Trophoblast cell (in vitro differentiated cells and primary cell): ENCODE data around the gene TBPL1.
"Not testable (repeated sequence)": the region's sequence is repeated elsewhere in the genome, so short reads cannot be mapped to it uniquely, and the experiment has no call there.

ENCODE experiments used
- DNase-seq, 2 donors: peaks; one replicate each; pipeline ENCODE4 v3.0.0-alpha.2; 2016
- H2AFZ ChIP-seq: 2 replicates; pipeline ENCODE4 v1.6.1; 2013; ENCODE audit warnings: low read length, moderate library complexity, mild to moderate bottlenecking; ENCODE audit not compliant: insufficient read depth, poor library complexity
- H2AK5ac ChIP-seq: 2 replicates; pipeline ENCODE4 v1.6.1; 2013; ENCODE audit warnings: mild to moderate bottlenecking, low read length
- H2BK120ac ChIP-seq: 2 replicates; pipeline ENCODE4 v1.6.1; 2013; ENCODE audit warnings: low read length, mild to moderate bottlenecking, moderate library complexity; ENCODE audit not compliant: insufficient read depth, poor library complexity
- H2BK12ac ChIP-seq: 2 replicates; pipeline ENCODE4 v1.6.1; 2013; ENCODE audit warnings: mild to moderate bottlenecking, low read length, moderate library complexity
- H2BK5ac ChIP-seq: 2 replicates; pipeline ENCODE4 v1.6.1; 2013; ENCODE audit warnings: low read length, low read depth, moderate library complexity, mild to moderate bottlenecking; ENCODE audit not compliant: poor library complexity
- H3K14ac ChIP-seq: 2 replicates; pipeline ENCODE4 v1.6.1; 2013; ENCODE audit warnings: mild to moderate bottlenecking, low read length
- H3K18ac ChIP-seq: 2 replicates; pipeline ENCODE4 v1.6.1; 2013; ENCODE audit warnings: mild to moderate bottlenecking, low read length
- H3K23ac ChIP-seq: 2 replicates; pipeline ENCODE4 v1.6.1; 2013; ENCODE audit warnings: low read length
- H3K27ac ChIP-seq: 2 replicates; pipeline ENCODE4 v1.5.1; 2013; ENCODE audit warnings: low read depth, mild to moderate bottlenecking, inconsistent platforms, low read length, moderate library complexity
- H3K27me3 ChIP-seq: 2 replicates; pipeline ENCODE4 v1.6.1; 2013; ENCODE audit warnings: inconsistent platforms, mild to moderate bottlenecking, low read length, moderate library complexity; ENCODE audit not compliant: insufficient read depth
- H3K36me3 ChIP-seq, 2 experiments: 1 replicate in 1 of 2; 2 replicates in 1 of 2; pipeline ENCODE4 v1.6.1; 2013; ENCODE audit warnings: low read length in 2 of 2, mild to moderate bottlenecking in 2 of 2, moderate library complexity in 1 of 2; ENCODE audit not compliant: insufficient read depth in 2 of 2, control insufficient read depth in 1 of 2
- H3K4ac ChIP-seq: 2 replicates; pipeline ENCODE4 v1.6.1; 2013; ENCODE audit warnings: low read depth, mild to moderate bottlenecking, low read length, moderate library complexity
- H3K4me1 ChIP-seq, 2 experiments: 1 replicate in 1 of 2; 2 replicates in 1 of 2; pipeline ENCODE4 v1.6.1; 2013; ENCODE audit warnings: low read length in 2 of 2, mild to moderate bottlenecking in 2 of 2, moderate library complexity in 1 of 2; ENCODE audit not compliant: insufficient read depth in 2 of 2, control insufficient read depth in 1 of 2
- H3K4me2 ChIP-seq: 2 replicates; pipeline ENCODE4 v1.6.1; 2013; ENCODE audit warnings: inconsistent platforms, mild to moderate bottlenecking, low read length, moderate library complexity
- H3K4me3 ChIP-seq: 2 replicates; pipeline ENCODE4 v1.5.1; 2013; ENCODE audit warnings: mild to moderate bottlenecking, low read depth, low read length, inconsistent platforms
- H3K79me1 ChIP-seq: one replicate; pipeline ENCODE4 v1.6.1; 2013; ENCODE audit warnings: low read length
- H3K79me2 ChIP-seq: 2 replicates; pipeline ENCODE4 v1.6.1; 2013; ENCODE audit warnings: low read length, mild to moderate bottlenecking; ENCODE audit not compliant: control insufficient read depth, insufficient read depth, poor library complexity
- H3K9ac ChIP-seq: 2 replicates; pipeline ENCODE4 v1.6.1; 2013; ENCODE audit warnings: mild to moderate bottlenecking, low read length
- H3K9me3 ChIP-seq: 2 replicates; pipeline ENCODE4 v1.6.1; 2013; ENCODE audit warnings: low read depth, mild to moderate bottlenecking, control low read depth, inconsistent platforms, low read length; ENCODE audit not compliant: insufficient read depth
- H4K12ac ChIP-seq: 2 replicates; pipeline ENCODE4 v1.6.1; 2013; ENCODE audit warnings: low read depth, mild to moderate bottlenecking, low read length, moderate library complexity
- H4K8ac ChIP-seq: 2 replicates; pipeline ENCODE4 v1.6.1; 2013; ENCODE audit warnings: low read depth, mild to moderate bottlenecking, low read length, moderate library complexity
- H4K91ac ChIP-seq: one replicate; pipeline ENCODE4 v1.6.1; 2013; ENCODE audit warnings: low read depth, mild to moderate bottlenecking, low read length, moderate library complexity
- WGBS: extraction: QIAGEN DNeasy Blood & Tissue Kit; methylation state at CpG from one replicate; pipeline ENCODE4 v1.1.7; 2013; ENCODE audit warnings: missing lambda C conversion rate; ENCODE audit not compliant: insufficient read length, insufficient coverage; ENCODE audit errors: extremely low coverage; 5-methylcytosine and 5-hydroxymethylcytosine counted together

Gene TBPL1

GRCh38 chr6:133978896-133979240 is 25.8 kb downstream of the TBPL1 start:
- Histone ChIP-seq H2BK120ac (no peak overlapping the region), H2AK5ac (no peak overlapping the region), H3K79me2 (no peaks in the 10 kb centered on the region), H3K9ac (no peak overlapping the region), H3K4me2 (no peak overlapping the region), H3K23ac (no peak overlapping the region), H3K36me3 (peaks cover 2 to 3% of the 10 kb centered on the region in 2 experiments), H4K8ac (no peak overlapping the region), H3K14ac (no peak overlapping the region), H3K18ac (no peak overlapping the region), H3K4ac (no peak overlapping the region), H4K12ac (no peak overlapping the region), H4K91ac (no peak overlapping the region), H3K27me3 (no peaks in the 10 kb centered on the region), H3K4me3 (no peak overlapping the region), H2BK12ac (no peak overlapping the region), H3K27ac (no peak overlapping the region), H2BK5ac (no peak overlapping the region), H3K4me1 (peaks cover 0 to 5% of the 10 kb centered on the region in 2 experiments), H2AFZ (no peak overlapping the region), H3K79me1 (no peaks in the 10 kb centered on the region), H3K9me3 (no peaks in the 10 kb centered on the region)
- no peak for DNase-seq
- no CpG with 5 or more reads among the region's 2 CpGs for WGBS

DNA sequence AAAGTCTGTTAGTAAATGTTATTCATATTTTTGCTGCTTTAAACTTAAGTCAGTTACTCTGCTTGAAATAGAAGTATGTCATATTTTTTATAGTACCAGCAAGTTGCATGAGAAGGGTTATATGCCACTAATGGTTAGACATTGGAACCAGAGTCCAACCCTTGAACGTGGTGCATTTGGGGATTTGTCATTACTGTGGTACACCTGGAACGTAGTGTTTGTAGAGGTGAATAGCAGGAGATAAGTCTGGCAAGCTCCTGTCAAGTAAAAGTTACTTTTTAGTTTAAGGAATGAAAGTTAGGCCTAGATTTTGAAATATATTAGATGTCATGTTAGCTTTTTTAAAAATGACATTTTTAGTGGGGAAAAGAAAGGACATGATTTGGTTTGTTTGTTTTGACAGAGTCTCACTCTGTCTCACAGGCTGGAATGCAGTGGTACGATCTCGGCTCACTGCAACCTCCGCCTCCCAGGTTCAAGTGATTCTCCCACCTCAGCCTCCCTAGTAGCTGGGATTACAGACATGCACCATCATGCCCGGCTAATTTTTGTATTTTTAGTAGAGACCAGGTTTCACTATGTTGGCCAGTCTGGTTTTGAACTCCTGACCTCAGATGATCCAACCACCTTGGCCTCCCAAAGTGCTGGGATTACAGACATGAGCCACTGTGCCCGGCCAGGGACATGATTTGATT is 26.4 kb downstream of the TBPL1 start:
- H3K27ac ChIP-seq, H3K4me1 ChIP-seq, H3K27me3 ChIP-seq, H2AFZ ChIP-seq, H2BK12ac ChIP-seq, H3K9ac ChIP-seq, H3K79me1 ChIP-seq, H3K36me3 ChIP-seq, H3K79me2 ChIP-seq, H2BK5ac ChIP-seq, H3K18ac ChIP-seq, H4K8ac ChIP-seq, DNase-seq, H3K9me3 ChIP-seq, H3K4me2 ChIP-seq, H2AK5ac ChIP-seq, H3K4me3 ChIP-seq, H2BK120ac ChIP-seq, H3K14ac ChIP-seq, H3K4ac ChIP-seq, H4K12ac ChIP-seq, H4K91ac ChIP-seq, H3K23ac ChIP-seq: not testable (repeated sequence)
- WGBS = no CpG with 5 or more reads among the region's 7 CpGs

DNA sequence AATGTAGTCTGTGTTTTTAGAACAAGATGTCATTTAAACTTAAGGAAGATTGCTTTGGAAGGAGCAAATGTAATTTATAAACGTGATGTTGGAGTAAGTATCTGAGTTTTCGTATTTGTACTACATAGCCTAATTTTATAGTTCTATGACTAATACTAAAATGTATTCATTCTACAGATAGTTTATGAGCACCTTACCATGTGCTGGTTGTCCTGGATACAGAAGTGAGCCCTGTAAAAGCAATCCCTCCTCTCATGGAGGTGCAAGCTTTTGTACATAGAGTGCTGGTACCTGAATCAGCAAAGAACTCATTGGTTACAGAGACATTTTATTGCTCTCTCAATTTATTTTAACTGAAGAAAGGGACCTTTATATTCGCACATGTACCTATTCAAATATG is 27.1 kb downstream of the TBPL1 start:
- H3K79me1 ChIP-seq = no peaks in the 10 kb centered on the region
- no peak overlapping the region for H4K12ac ChIP-seq
- H3K4me1 ChIP-seq = peaks cover 0 to 5% of the 10 kb centered on the region in 2 experiments
- H3K23ac ChIP-seq = no peak overlapping the region
- H3K4ac ChIP-seq = no peak overlapping the region
- H3K36me3 ChIP-seq = peaks cover 3 to 5% of the 10 kb centered on the region in 2 experiments
- no CpG with 5 or more reads among the region's 3 CpGs for WGBS
- H3K27me3 ChIP-seq = no peaks in the 10 kb centered on the region
- H3K4me2 ChIP-seq = no peak overlapping the region
- no peak overlapping the region for H3K18ac ChIP-seq
- H3K27ac ChIP-seq = no peak overlapping the region
- no peak overlapping the region for H2BK12ac ChIP-seq
- H3K9ac ChIP-seq = no peak overlapping the region
- H4K8ac ChIP-seq = no peak overlapping the region
- no peaks in the 10 kb centered on the region for H3K79me2 ChIP-seq
- H2AK5ac ChIP-seq = no peak overlapping the region
- no peak overlapping the region for H2BK120ac ChIP-seq
- no peaks in the 10 kb centered on the region for H3K9me3 ChIP-seq
- H4K91ac ChIP-seq = no peak overlapping the region
- DNase-seq = peak in 1 of 2 donors; percentile 7
- H3K14ac ChIP-seq = no peak overlapping the region
- H2AFZ ChIP-seq = no peak overlapping the region
- no peak overlapping the region for H2BK5ac ChIP-seq
- no peak overlapping the region for H3K4me3 ChIP-seq

DNA sequence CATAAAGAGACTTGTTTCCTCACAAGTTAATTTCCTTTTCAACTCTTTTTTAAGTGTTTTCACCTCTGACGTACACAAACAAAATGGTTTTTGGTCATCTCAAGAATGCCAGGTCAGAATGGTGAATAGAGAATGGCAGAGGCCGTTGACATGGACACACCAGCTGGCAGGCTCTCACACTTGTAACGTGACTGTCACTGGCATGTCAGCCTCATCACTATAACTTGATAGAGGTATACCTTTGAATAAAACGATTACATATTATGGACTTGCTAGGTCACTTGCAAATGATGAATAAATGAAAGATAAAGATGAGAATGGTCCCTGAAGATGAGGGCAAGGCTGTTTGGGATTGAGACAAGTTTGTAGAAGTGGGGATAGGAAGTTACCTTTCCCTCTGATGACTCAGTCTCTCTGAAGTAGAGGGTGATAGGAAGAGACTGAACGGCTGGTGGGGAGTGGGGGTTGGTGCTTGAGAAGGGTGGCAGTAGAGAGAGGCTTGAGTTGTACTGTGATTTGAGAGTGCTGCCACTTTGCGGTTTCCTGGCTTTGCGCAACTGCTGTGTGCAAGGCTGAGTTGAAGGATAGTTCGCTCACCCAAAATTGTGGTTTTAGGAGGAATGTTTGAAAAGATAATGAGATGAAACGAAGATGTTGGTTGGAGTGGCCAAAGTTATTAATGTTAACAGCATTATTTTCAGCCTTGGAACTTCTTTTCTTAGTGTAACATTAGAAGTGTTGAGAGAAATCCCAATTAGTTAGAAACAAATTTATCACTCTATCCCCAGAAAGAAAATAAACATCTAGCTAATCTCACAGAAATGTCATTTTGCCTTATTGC is 30.3 kb downstream of the TBPL1 start:
- Histone ChIP-seq H3K9ac (no peak overlapping the region), H4K12ac (no peak overlapping the region), H4K91ac (no peak overlapping the region), H3K9me3 (no peaks in the 10 kb centered on the region), H2BK5ac (no peak overlapping the region), H3K18ac (no peak overlapping the region), H3K36me3 (peaks cover 3 to 5% of the 10 kb centered on the region in 2 experiments), H3K4me2 (no peak overlapping the region), H2AFZ (no peak overlapping the region), H3K4me3 (no peak overlapping the region), H3K79me2 (no peaks in the 10 kb centered on the region), H3K4me1 (peaks cover 0 to 5% of the 10 kb centered on the region in 2 experiments), H2BK120ac (no peak overlapping the region), H4K8ac (no peak overlapping the region), H3K27ac (no peak overlapping the region), H3K79me1 (no peaks in the 10 kb centered on the region), H3K14ac (no peak overlapping the region), H2AK5ac (no peak overlapping the region), H2BK12ac (no peak overlapping the region), H3K27me3 (no peaks in the 10 kb centered on the region), H3K4ac (no peak overlapping the region), H3K23ac (no peak overlapping the region)
- no peak for DNase-seq
- 100% methylated on average over 2 of the region's 9 CpGs for WGBS
